Measurements from ENCODE around the gene PPP1R12B. TPM values are rescaled to one million over a fixed set of nuclear protein-coding genes. Genes with fewer than 3 reads are reported as not detected.
"Not testable (repeated sequence)": the region's sequence is repeated elsewhere in the genome, so short reads cannot be mapped to it uniquely, and the experiment has no call there.

The PPP1R12B gene
- total and polyA plus RNA-seq, 4 donors: 4.0 to 31.6 (median 9.7) TPM

- H3K27me3 ChIP-seq (ENCODE audit: control insufficient read depth in 4 of 4, insufficient read depth in 4 of 4, low read length in 3 of 4); H3K27ac ChIP-seq (ENCODE audit: low read depth in 1 of 2, low read length in 2 of 2); H3K36me3 ChIP-seq (ENCODE audit: control insufficient read depth in 4 of 4, insufficient read depth in 3 of 4, low read depth in 1 of 4, low read length in 3 of 4); H3K4me3 ChIP-seq (ENCODE audit: low read depth in 1 of 3, low read length in 3 of 3); H3K9me3 ChIP-seq (ENCODE audit: control insufficient read depth in 4 of 4, low read length in 3 of 4); DNase-seq (ENCODE audit: low spot score); H3K9ac ChIP-seq (ENCODE audit: low read depth in 1 of 2, low read length in 2 of 2): not testable (repeated sequence)
- H3K4me1 ChIP-seq (ENCODE audit: control insufficient read depth in 4 of 4, insufficient read depth in 4 of 4, low read length in 3 of 4): peaks cover 0 to 12% (median 2%) of the 10 kb centered on the region in 4 donors
- 90% methylated on average over 3 of the region's 3 CpGs for WGBS
These were observed 170.4 kb downstream of the PPP1R12B start for GRCh38 chr1:202518905-202519304.

- H3K4me3 ChIP-seq (ENCODE audit: low read depth in 1 of 3, low read length in 3 of 3); DNase-seq (ENCODE audit: low spot score); H3K27me3 ChIP-seq (ENCODE audit: control insufficient read depth in 4 of 4, insufficient read depth in 4 of 4, low read length in 3 of 4); H3K36me3 ChIP-seq (ENCODE audit: control insufficient read depth in 4 of 4, insufficient read depth in 3 of 4, low read depth in 1 of 4, low read length in 3 of 4); H3K9me3 ChIP-seq (ENCODE audit: control insufficient read depth in 4 of 4, low read length in 3 of 4); H3K9ac ChIP-seq (ENCODE audit: low read depth in 1 of 2, low read length in 2 of 2): not testable (repeated sequence)
- Histone ChIP-seq H3K4me1 (ENCODE audit: control insufficient read depth in 4 of 4, insufficient read depth in 4 of 4, low read length in 3 of 4) (peaks cover 0 to 12% (median 2%) of the 10 kb centered on the region in 4 donors), H3K27ac (ENCODE audit: low read depth in 1 of 2, low read length in 2 of 2) (peak overlapping the region; percentile 46 to 66)
- peak; percentile 4 to 5 for TF ChIP-seq HNF4A (conservative IDR thresholded peaks at IDR 0.05)
These were observed 171.8 kb downstream of the PPP1R12B start for GRCh38 chr1:202520129-202520856.

- WGBS: 97% methylated on average over 2 of the region's 2 CpGs
- DNase-seq (ENCODE audit: low spot score); H3K4me3 ChIP-seq (ENCODE audit: low read depth in 1 of 3, low read length in 3 of 3); H3K9ac ChIP-seq (ENCODE audit: low read depth in 1 of 2, low read length in 2 of 2); H3K9me3 ChIP-seq (ENCODE audit: control insufficient read depth in 4 of 4, low read length in 3 of 4); H3K27me3 ChIP-seq (ENCODE audit: control insufficient read depth in 4 of 4, insufficient read depth in 4 of 4, low read length in 3 of 4); H3K36me3 ChIP-seq (ENCODE audit: control insufficient read depth in 4 of 4, insufficient read depth in 3 of 4, low read depth in 1 of 4, low read length in 3 of 4): not testable (repeated sequence)
- Histone ChIP-seq H3K27ac (ENCODE audit: low read depth in 1 of 2, low read length in 2 of 2) (peak overlapping the region; percentile 19 to 46), H3K4me1 (ENCODE audit: control insufficient read depth in 4 of 4, insufficient read depth in 4 of 4, low read length in 3 of 4) (peaks cover 0 to 12% (median 2%) of the 10 kb centered on the region in 4 donors)
These were observed 172.3 kb downstream of the PPP1R12B start for GRCh38 chr1:202520857-202521216.

GRCh38 chr1:202521484-202521883, 173.0 kb downstream of the PPP1R12B start:
- whole genome bisulfite sequencing: 92% methylated on average over 1 of the region's 1 CpG
- H3K4me3 ChIP-seq (ENCODE audit: low read depth in 1 of 3, low read length in 3 of 3); H3K9ac ChIP-seq (ENCODE audit: low read depth in 1 of 2, low read length in 2 of 2); DNase-seq (ENCODE audit: low spot score); H3K9me3 ChIP-seq (ENCODE audit: control insufficient read depth in 4 of 4, low read length in 3 of 4); H3K27ac ChIP-seq (ENCODE audit: low read depth in 1 of 2, low read length in 2 of 2); H3K27me3 ChIP-seq (ENCODE audit: control insufficient read depth in 4 of 4, insufficient read depth in 4 of 4, low read length in 3 of 4); H3K36me3 ChIP-seq (ENCODE audit: control insufficient read depth in 4 of 4, insufficient read depth in 3 of 4, low read depth in 1 of 4, low read length in 3 of 4): not testable (repeated sequence)
- H3K4me1 ChIP-seq (ENCODE audit: control insufficient read depth in 4 of 4, insufficient read depth in 4 of 4, low read length in 3 of 4): peaks cover 0 to 12% (median 2%) of the 10 kb centered on the region in 4 donors

- TF ChIP-seq TAF1 (conservative IDR thresholded peaks at IDR 0.05) (no peak), FOXA1 (IDR thresholded peaks at IDR 0.05) (no peak), YY1 (IDR thresholded peaks at IDR 0.05) (no peak), RXRA (IDR thresholded peaks at IDR 0.05) (no peak), ATF3 (IDR thresholded peaks at IDR 0.05) (no peak), MAX (IDR thresholded peaks at IDR 0.05) (no peak), HNF4A (conservative IDR thresholded peaks at IDR 0.05) (no peak), EGR1 (IDR thresholded peaks at IDR 0.05; ENCODE audit: low read depth in 2 of 2) (no peak), SP1 (IDR thresholded peaks at IDR 0.05) (no peak), NR2F2 (IDR thresholded peaks at IDR 0.05) (no peak), JUND (IDR thresholded peaks at IDR 0.05) (no peak), ZBTB33 (IDR thresholded peaks at IDR 0.05) (no peak), FOXA2 (IDR thresholded peaks at IDR 0.05) (no peak), CTCF (IDR thresholded peaks at IDR 0.05; ENCODE audit: low read depth, low read length, missing input control) (no peak), GABPA (IDR thresholded peaks at IDR 0.05 in 1 of 2, conservative IDR thresholded peaks at IDR 0.05 in 1 of 2) (no peak)
- no peak overlapping the region for H3K9ac ChIP-seq (ENCODE audit: low read depth in 1 of 2, low read length in 2 of 2)
- no peak overlapping the region for H3K27ac ChIP-seq (ENCODE audit: low read depth in 1 of 2, low read length in 2 of 2)
- no peaks in the 10 kb centered on the region for H3K36me3 ChIP-seq (ENCODE audit: control insufficient read depth in 4 of 4, insufficient read depth in 3 of 4, low read depth in 1 of 4, low read length in 3 of 4)
- no peaks in the 10 kb centered on the region for H3K9me3 ChIP-seq (ENCODE audit: control insufficient read depth in 4 of 4, low read length in 3 of 4)
- WGBS: 82% methylated on average over 2 of the region's 2 CpGs
- H3K4me3 ChIP-seq (ENCODE audit: low read depth in 1 of 3, low read length in 3 of 3): no peak overlapping the region
- no peak for DNase-seq (ENCODE audit: low spot score)
- peaks cover 0 to 12% (median 2%) of the 10 kb centered on the region in 4 donors for H3K4me1 ChIP-seq (ENCODE audit: control insufficient read depth in 4 of 4, insufficient read depth in 4 of 4, low read length in 3 of 4)
- no peaks in the 10 kb centered on the region for H3K27me3 ChIP-seq (ENCODE audit: control insufficient read depth in 4 of 4, insufficient read depth in 4 of 4, low read length in 3 of 4)
These were observed 173.4 kb downstream of the PPP1R12B start for GRCh38 chr1:202521886-202522285.

All from liver (tissue), 9 donors.